GM18951 (cell line): ENCODE results near the gene USP6NL.

ENCODE experiments used
- POLR2A ChIP-seq: IDR thresholded peaks from 4 replicates; pipeline ENCODE4 v1.6.1; 2011; ENCODE audit warnings: mild to moderate bottlenecking; ENCODE audit not compliant: insufficient read length, insufficient read depth; ENCODE audit errors: extremely low read depth
- in situ Hi-C: fragments of 300-500 bp; cut with MboI; formaldehyde crosslinking; loops from one replicate; pipeline ENCODE4 v1.12.0; 2022; ENCODE audit warnings: low sequenced_read_pairs, mixed read lengths, inconsistent platforms; ENCODE audit not compliant: unreplicated experiment

Gene USP6NL

DNA sequence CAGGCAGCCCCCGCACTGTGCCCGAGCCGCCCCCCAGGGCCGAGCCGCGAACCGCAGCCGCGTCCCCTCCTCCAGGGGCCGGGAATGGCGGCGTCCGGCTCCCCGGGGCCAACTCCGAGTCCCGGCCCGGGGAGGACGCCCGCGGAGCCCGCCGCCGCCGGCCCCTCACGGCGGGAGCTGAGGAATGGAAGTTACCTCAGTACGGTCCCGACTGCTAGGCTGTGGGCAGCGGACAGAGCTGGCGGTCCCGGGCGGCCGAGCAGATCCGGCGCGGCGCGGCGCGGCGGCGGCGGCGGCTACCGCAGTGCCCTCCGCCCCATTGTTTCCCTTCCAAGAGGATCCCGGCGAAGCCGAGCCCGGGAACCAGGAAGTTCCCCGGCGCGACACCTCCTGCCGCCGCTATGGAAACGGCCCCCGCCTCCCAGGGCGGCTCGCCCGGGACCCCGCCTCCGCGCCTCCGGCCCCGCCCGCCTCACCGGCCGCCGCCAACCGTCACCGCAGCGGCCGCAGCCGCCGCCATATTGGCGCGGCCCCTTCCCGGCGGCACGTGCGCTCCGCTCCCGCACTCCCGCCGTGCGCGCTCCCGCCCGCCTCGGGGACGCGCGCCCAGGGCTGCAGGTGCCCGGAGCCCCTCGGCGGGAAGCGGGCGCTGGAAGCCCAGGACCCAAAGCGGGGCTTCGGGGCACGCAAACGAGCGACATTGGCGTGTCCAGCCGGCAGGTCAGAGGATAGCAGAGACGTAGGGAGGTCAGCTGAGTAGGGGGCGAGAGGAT, at the start of gene USP6NL:
Gene USP6NL, minus strand, starts transcription at position 403 of the 773 bp plus-strand sequence. CDS start 14,016 bp downstream, outside the sequence.
- peak; percentile 85 for TF ChIP-seq POLR2A
- in situ Hi-C loops = no loop called here

DNA sequence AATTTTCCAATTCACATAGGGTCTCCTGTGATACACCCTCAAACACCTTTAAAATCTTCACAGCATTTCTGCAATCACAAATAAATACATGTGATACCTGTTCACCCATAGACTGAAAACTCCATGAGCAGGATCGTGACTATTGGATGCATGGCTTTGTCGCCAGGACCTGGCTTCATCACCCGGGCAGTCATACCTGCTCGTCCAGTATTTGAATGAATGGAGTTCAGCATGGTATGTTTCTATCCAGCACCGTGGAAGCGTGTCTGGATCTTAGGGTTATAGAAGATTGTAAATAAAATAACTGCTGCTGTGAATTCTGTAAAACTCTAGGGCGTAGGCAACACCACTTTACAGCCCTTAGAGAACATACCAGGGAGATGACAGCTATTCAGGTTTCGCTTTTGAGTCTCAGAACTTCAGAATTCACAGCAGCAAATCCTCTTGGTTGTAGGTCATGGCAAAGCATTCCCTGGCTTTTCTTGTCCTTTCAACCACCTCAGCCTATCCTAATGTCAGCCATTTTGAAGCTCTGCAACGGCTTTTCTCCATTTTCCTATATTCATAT, 47.4 kb upstream of the USP6NL start:
- in situ Hi-C loops = no loop called here
- TF ChIP-seq POLR2A = no peak

GRCh38 chr10:11655836-11656235, 44.4 kb upstream of the USP6NL start:
- in situ Hi-C loops = no loop called here
- no peak for TF ChIP-seq POLR2A

DNA sequence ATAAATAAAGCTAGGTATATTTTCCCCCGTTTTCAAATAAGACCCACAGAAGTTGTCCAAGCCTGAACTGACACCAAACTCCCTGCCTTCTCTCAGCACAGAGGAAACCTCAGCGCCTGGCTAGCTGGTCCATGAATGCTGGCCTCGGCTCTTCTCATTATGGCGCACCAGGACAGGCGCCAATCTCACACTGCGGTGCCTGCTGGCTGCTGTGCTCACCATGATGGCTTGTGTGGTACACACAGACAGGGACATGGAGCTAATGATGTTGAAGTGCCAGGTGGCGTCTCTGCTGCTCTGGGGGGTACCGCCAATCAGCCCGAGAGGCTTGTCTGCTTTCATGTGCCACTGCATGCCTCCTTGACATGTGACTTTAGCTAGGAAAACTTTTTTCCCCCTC, 43.2 kb upstream of the USP6NL start:
- in situ Hi-C loops = no loop called here
- no peak for TF ChIP-seq POLR2A

GRCh38 chr10:11653758-11654471, 42.5 kb upstream of the USP6NL start:
- in situ Hi-C loops = no loop called here
- TF ChIP-seq POLR2A = no peak

DNA sequence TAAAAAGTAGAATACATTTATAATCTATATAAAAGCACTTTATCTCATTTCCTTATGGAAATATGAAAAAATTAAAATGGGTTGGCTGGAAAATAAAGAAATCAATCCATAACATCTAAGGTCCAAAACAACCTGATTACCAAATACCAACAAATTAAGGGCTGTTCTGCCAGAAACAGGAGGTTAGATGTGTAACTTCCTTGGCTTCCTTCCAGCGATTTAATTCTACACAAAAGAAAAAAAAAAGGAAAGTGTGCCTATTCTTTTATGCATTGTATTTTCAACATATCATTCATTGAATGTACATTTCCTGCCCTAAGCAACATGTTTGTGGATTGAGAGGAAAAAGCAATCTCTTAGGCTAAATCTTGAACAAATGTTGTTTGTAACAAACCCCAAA, 36.2 kb upstream of the USP6NL start:
- TF ChIP-seq POLR2A = no peak
- in situ Hi-C loops = no loop called here

- in situ Hi-C loops = no loop called here
- TF ChIP-seq POLR2A = no peak
Measured at GRCh38 chr10:11646450-11646849, 35.0 kb upstream of the USP6NL start.

DNA sequence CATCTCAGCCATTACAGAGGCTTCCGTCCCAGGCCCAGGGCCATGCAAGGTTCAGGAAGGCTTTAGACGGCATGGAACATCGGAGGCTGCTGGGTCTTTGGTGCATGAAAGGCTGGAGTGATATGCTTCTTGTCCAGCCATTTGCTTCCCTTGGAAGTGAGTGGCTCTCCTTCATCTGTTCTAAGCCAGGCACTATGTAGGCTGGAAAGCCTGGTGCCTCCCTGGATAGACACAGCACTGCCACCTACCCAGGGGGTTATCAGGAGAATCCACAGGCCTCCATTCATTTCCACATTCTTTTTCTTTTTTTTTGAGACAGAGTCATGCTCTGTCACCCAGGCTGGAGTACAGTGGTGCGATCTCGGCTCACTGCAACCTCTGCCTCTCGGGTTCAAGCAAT, 31.6 kb upstream of the USP6NL start:
- TF ChIP-seq POLR2A = no peak
- in situ Hi-C loops = no loop called here

DNA sequence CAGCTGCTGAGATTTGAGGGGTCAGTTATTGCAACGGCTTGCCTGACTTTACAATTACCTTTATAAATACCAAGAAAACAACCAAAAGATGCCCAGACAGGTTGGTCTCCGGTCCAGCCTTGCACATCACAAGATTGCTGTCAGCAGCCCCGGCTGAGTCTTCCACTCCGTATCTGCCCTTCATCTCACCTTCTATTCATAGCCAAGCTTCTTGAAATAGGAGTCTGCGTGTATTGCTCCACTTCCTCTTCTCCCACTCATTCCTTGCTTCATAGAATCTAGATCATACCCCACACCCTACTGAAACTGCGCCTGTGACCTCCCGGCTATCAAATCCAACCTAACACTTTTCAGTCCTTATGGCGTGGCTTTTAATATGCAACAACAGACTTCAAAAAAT, 31.1 kb upstream of the USP6NL start:
- in situ Hi-C loops = no loop called here
- no peak for TF ChIP-seq POLR2A

- no peak for TF ChIP-seq POLR2A
- in situ Hi-C loops = no loop called here
Measured at GRCh38 chr10:11639849-11640764, 28.7 kb upstream of the USP6NL start.

DNA sequence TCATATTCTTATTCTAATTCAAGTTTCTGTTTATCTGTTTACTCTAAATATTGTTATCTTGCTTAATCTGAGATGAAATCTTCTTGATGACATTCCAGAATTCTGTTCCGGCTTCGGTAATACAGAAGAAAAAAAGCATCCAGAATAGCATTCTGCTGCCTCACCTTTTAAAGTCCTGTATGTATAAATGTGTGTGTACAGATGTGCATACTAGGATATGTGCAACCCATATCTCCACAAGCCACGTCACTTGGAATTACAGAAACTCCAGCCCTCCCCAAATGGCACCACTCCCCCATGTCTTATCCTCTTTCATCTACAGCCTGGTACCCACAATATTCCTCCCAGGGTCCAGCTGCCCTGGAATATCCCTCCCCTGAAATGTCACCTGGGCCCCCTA, 27.9 kb upstream of the USP6NL start:
- no peak for TF ChIP-seq POLR2A

DNA sequence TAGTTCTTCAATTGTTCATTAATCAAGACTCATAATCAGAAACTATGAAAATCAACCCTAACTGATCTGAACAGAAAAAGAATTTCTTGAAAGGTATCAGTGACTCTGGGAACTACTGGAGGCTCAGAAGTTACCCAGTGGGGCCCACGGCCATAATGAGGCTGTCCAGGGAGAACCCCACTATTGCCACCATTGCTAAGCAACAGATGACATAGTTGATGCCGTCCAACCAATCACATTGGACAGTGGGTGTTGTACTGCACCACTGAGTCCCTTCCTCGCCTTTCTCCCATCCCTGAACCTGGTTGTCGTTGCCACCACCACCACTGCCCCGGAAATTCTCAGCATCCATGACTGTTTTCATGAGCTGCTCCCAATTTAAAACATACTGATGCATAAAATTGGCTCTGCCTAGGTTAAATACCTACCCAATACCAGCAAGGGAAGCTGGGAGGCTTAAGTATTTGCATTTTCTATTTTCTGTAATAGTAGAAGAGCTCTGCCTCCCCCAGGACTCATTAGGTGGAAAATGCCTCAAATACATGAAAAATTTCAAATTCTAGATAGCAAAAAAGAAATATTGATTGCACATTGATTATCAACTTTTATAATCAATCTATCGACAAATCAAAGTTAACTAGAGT, 26.7 kb upstream of the USP6NL start:
- TF ChIP-seq POLR2A = no peak
- in situ Hi-C loops = no loop called here

More for the DNA sequence above, 27.9 kb upstream of the USP6NL start:
- in situ Hi-C loops = no loop called here
